GM18526 (cell line): ENCODE data around the gene KXD1.

Experiments used
- POLR2A ChIP-seq: IDR thresholded peaks from 3 replicates; pipeline ENCODE4 v1.6.1; 2011; ENCODE audit not compliant: insufficient read length; ENCODE audit errors: extremely low read depth

KXD1 gene

GRCh38 chr19:18531485-18531884, 26.2 kb upstream of the KXD1 start:
- no peak for TF ChIP-seq POLR2A

GRCh38 chr19:18532168-18532890, 25.3 kb upstream of the KXD1 start:
- TF ChIP-seq POLR2A, result no peak

- no peak for TF ChIP-seq POLR2A
Observed at GRCh38 chr19:18533058-18533457, 24.6 kb upstream of the KXD1 start.

- no peak for TF ChIP-seq POLR2A
Observed at GRCh38 chr19:18536475-18536874, 21.2 kb upstream of the KXD1 start.

- TF ChIP-seq POLR2A, result no peak
Observed at GRCh38 chr19:18537431-18537830, 20.2 kb upstream of the KXD1 start.

- TF ChIP-seq POLR2A, result no peak
Observed at GRCh38 chr19:18538115-18538514, 19.6 kb upstream of the KXD1 start.

GRCh38 chr19:18539372-18539771, 18.3 kb upstream of the KXD1 start:
- no peak for TF ChIP-seq POLR2A

GRCh38 chr19:18541258-18541991, 16.2 kb upstream of the KXD1 start:
- TF ChIP-seq POLR2A, result no peak

GRCh38 chr19:18541992-18542940, 15.4 kb upstream of the KXD1 start:
- TF ChIP-seq POLR2A, result no peak

GRCh38 chr19:18542941-18543813, 14.5 kb upstream of the KXD1 start, which contains the start of gene FKBP8:
TSS of gene FKBP8 (minus strand) at chr19:18543573. CDS start at chr19:18541970, 1,603 bp downstream.
- no peak for TF ChIP-seq POLR2A

GRCh38 chr19:18543814-18544475, 13.7 kb upstream of the KXD1 start:
- TF ChIP-seq POLR2A, result no peak

GRCh38 chr19:18551631-18552030, 6.0 kb upstream of the KXD1 start:
- TF ChIP-seq POLR2A, result no peak

- no peak for TF ChIP-seq POLR2A
Observed at GRCh38 chr19:18558202-18558555, 509 bp downstream of the KXD1 start.

GRCh38 chr19:18558604-18559003, 934 bp downstream of the KXD1 start:
- no peak for TF ChIP-seq POLR2A
